K562 (cell line): ENCODE results near the gene RCOR3. TPM values are rescaled to one million over a fixed set of nuclear protein-coding genes. Genes with fewer than 3 reads are reported as not detected.
A peak's percentile ranks its signal among the peaks of the same experiment; 100 is the strongest.

ENCODE experiments used
- CBX3 ChIP-seq, 2 experiments: IDR thresholded peaks; 1 replicate in 1 of 2; 2 replicates in 1 of 2; pipeline ENCODE4 v1.6.1; 2012; ENCODE audit warnings: inconsistent platforms in 2 of 2, low read length in 2 of 2, borderline replicate concordance in 1 of 2, control low read depth in 1 of 2
- CGGBP1 ChIP-seq: fragments of 250-450 bp; sonication (Bioruptor Pico); IDR thresholded peaks from 2 replicates; pipeline ENCODE4 v1.9.0; 2021; ENCODE audit warnings: mild to moderate bottlenecking
- CTCF ChIP-seq, 3 experiments: IDR thresholded peaks in 2 of 3; conservative IDR thresholded peaks in 1 of 3; 2 replicates each; pipeline ENCODE4 v1.5.1; 2011 to 2012; ENCODE audit warnings: low read length in 3 of 3, mild to moderate bottlenecking in 3 of 3, control low read depth in 2 of 3, improper control_type of control experiment in 1 of 3, inconsistent platforms in 1 of 3, low read depth in 1 of 3, mixed read lengths in 1 of 3, moderate library complexity in 1 of 3; ENCODE audit not compliant: insufficient read depth in 2 of 3
- CXXC5 ChIP-seq: fragments of 250-450 bp; sonication (Bioruptor Pico); IDR thresholded peaks from 2 replicates; pipeline ENCODE4 v1.8.0; 2022; ENCODE audit warnings: inconsistent platforms, mild to moderate bottlenecking, moderate library complexity
- E2F1 ChIP-seq: sonication (generic); formaldehyde crosslinking; IDR thresholded peaks from 2 replicates; pipeline ENCODE4 v1.8.1; 2023; ENCODE audit warnings: mild to moderate bottlenecking, missing genetic modification reagents, moderate library complexity
- GATAD2B ChIP-seq: fragments of 450-650 bp; IDR thresholded peaks from 2 replicates; pipeline ENCODE4 v1.6.1; 2017; ENCODE audit warnings: mild to moderate bottlenecking, borderline replicate concordance
- HNRNPL ChIP-seq: fragments of 200-400 bp; formaldehyde crosslinking; IDR thresholded peaks from 2 replicates; pipeline ENCODE4 v1.6.1; 2017; ENCODE audit warnings: low read depth, mild to moderate bottlenecking, low read length
- MXD1 ChIP-seq: fragments of 250-450 bp; sonication (Bioruptor Pico); IDR thresholded peaks from 2 replicates; pipeline ENCODE4 v1.8.0; 2021; ENCODE audit warnings: borderline replicate concordance, mild to moderate bottlenecking, moderate library complexity; ENCODE audit not compliant: poor library complexity, severe bottlenecking
- SAP30 ChIP-seq: fragments of 200-600 bp; sonication (generic); IDR thresholded peaks from 2 replicates; pipeline ENCODE4 v1.6.1; 2012; ENCODE audit warnings: borderline replicate concordance, low read depth, mild to moderate bottlenecking, moderate library complexity, low read length, control low read depth, inconsistent platforms; ENCODE audit not compliant: insufficient read depth, poor library complexity, severe bottlenecking
- SIN3A ChIP-seq, 2 experiments: fragments of 150-350 bp in 1 of 2; IDR thresholded peaks; 2 replicates each; pipeline ENCODE4 v1.6.1; 2011 to 2016; ENCODE audit warnings: borderline replicate concordance in 2 of 2, low read depth in 2 of 2, low read length in 2 of 2, mild to moderate bottlenecking in 2 of 2, moderate library complexity in 2 of 2; ENCODE audit not compliant: control insufficient read depth in 1 of 2
- STAG1 ChIP-seq: sonication (generic); formaldehyde crosslinking; IDR thresholded peaks from 2 replicates; pipeline ENCODE4 v1.5.0; 2020; ENCODE audit warnings: missing genetic modification reagents, borderline replicate concordance
- TCFL5 ChIP-seq: fragments of 250-450 bp; sonication (Bioruptor Pico); conservative IDR thresholded peaks from 2 replicates; pipeline ENCODE4 v1.6.1; 2021; ENCODE audit warnings: mild to moderate bottlenecking, moderate library complexity, matching md5 sums
- USF2 ChIP-seq: sonication (generic); formaldehyde crosslinking; IDR thresholded peaks from 2 replicates; pipeline ENCODE4 v1.5.0; 2020; ENCODE audit warnings: missing genetic modification reagents
- XRCC4 ChIP-seq: IDR thresholded peaks from one replicate; pipeline ENCODE4 v1.6.1; 2011; ENCODE audit not compliant: insufficient read depth, insufficient read length; ENCODE audit errors: extremely low read depth
- XRCC5 ChIP-seq: fragments of 200-400 bp; formaldehyde crosslinking; IDR thresholded peaks from 2 replicates; pipeline ENCODE4 v1.6.1; 2017; ENCODE audit warnings: low read depth, mild to moderate bottlenecking, low read length
- ZBTB12 ChIP-seq: fragments of 250-450 bp; sonication (Bioruptor Pico); IDR thresholded peaks from 2 replicates; pipeline ENCODE4 v1.4.0; 2020
- ZNF174 ChIP-seq: fragments of 250-450 bp; sonication (Bioruptor Pico); IDR thresholded peaks from 2 replicates; pipeline ENCODE4 v1.4.0; 2020; ENCODE audit warnings: mild to moderate bottlenecking
- ZNF212 ChIP-seq: fragments of 450-650 bp; formaldehyde crosslinking; IDR thresholded peaks from 2 replicates; pipeline ENCODE4 v1.4.0; 2020; ENCODE audit warnings: mild to moderate bottlenecking
- ZNF780A ChIP-seq: fragments of 250-450 bp; sonication (Bioruptor Pico); IDR thresholded peaks from 2 replicates; pipeline ENCODE4 v1.5.0; 2021; ENCODE audit warnings: mild to moderate bottlenecking
- polyA plus RNA-seq, 8 experiments: library from polyadenylated mRNA; depleted of rRNA in 4 of 8; stranded (reverse) in 5 of 8; unstranded in 3 of 8; fragments of >200 nt; fragmentation: Nextera tagmentation in 2 of 8; fragmentation: Illumina TruSeq in 1 of 8; extraction: Ambion mirVana in 2 of 8; extraction: Trizol in 1 of 8; gene quantifications; 2 replicates each; pipeline versions ENCODE4 v1.2.1 to v1.2.3, GENCODE V29; 2011 to 2014; ENCODE audit warnings: inconsistent platforms in 1 of 8, missing spikeins in 1 of 8
- total RNA-seq, 7 experiments: library from RNA; depleted of rRNA in 6 of 7; stranded (reverse); fragments of >200 nt in 6 of 7; fragmentation: Illumina TruSeq in 2 of 7; extraction: Trizol in 2 of 7; gene quantifications; 2 replicates each; pipeline versions ENCODE4 v1.2.1 to v1.2.3, GENCODE V29; 2011 to 2021; ENCODE audit warnings: low replicate concordance in 1 of 7

The RCOR3 gene
- total and polyA plus RNA-seq, 9 of the 15 experiments (the other 6 are each of a cell fraction or from before 2014, with no cell fraction given) = 9.7 to 42.7 (median 29.5) TPM

- TF ChIP-seq USF2 (CRISPR knock-in tag) (0 out of 2 replicates have a peak, but pooled peaks have one; percentile 5), CTCF (IDR thresholded peaks at IDR 0.05 in 2 of 3, conservative IDR thresholded peaks at IDR 0.05 in 1 of 3; ENCODE audit: insufficient read depth in 2 of 3, low read depth in 1 of 3, low read length in 3 of 3) (peak; percentile 70 to 84 (median 84)), ZNF212 (CRISPR knock-in tag) (peak; percentile 84), CGGBP1 (peak; percentile 84; the same call in 1 of the 2 replicates), ZNF174 (CRISPR knock-in tag) (no peak), MXD1 (CRISPR knock-in tag) (peak; percentile 10), ZNF780A (CRISPR knock-in tag) (0 out of 2 replicates have a peak, but pooled peaks have one; percentile 55), SIN3A (IDR thresholded peaks at IDR 0.05; ENCODE audit: borderline replicate concordance in 2 of 2, control insufficient read depth in 1 of 2, low read depth in 2 of 2, low read length in 2 of 2) (peak; percentile 26 to 84; a peak in 3 of 4 replicates), GATAD2B (peak; percentile 93; the same call in 1 of the 2 replicates), TCFL5 (CRISPR knock-in tag) (no peak), CBX3 (IDR thresholded peaks at IDR 0.05; ENCODE audit: borderline replicate concordance in 1 of 2, low read length in 2 of 2) (peak in 1 of 2 experiments; percentile 80; a peak in 2 of 3 replicates), XRCC4 (no peak), E2F1 (CRISPR knock-in tag) (peak; percentile 87), SAP30 (peak; percentile 43), CXXC5 (peak; percentile 99), STAG1 (peak; percentile 31; the same call in 1 of the 2 replicates), HNRNPL (peak; percentile 66; the same call in 1 of the 2 replicates), ZBTB12 (CRISPR knock-in tag) (0 out of 2 replicates have a peak, but pooled peaks have one; percentile 14), XRCC5 (peak; percentile 90; the same call in 1 of the 2 replicates)
Measured at GRCh38 chr1:211258756-211259637, at the start of gene RCOR3 (continued).
